ENCODE data around the gene LIME1.

The LIME1 gene

GRCh38 chr20:63750807-63751470 is 14.5 kb downstream of the LIME1 start:
- no peak for TF ChIP-seq CTCF (IDR thresholded peaks at IDR 0.05)

GRCh38 chr20:63751471-63752271 is 15.2 kb downstream of the LIME1 start:
- TF ChIP-seq CTCF (IDR thresholded peaks at IDR 0.05), result no peak

GRCh38 chr20:63752411-63753101 is 16.1 kb downstream of the LIME1 start:
- no peak for TF ChIP-seq CTCF (IDR thresholded peaks at IDR 0.05)

GRCh38 chr20:63753381-63753780 is 16.9 kb downstream of the LIME1 start:
- TF ChIP-seq CTCF (IDR thresholded peaks at IDR 0.05), result no peak

GRCh38 chr20:63754008-63754407 is 17.5 kb downstream of the LIME1 start:
- no peak for TF ChIP-seq CTCF (IDR thresholded peaks at IDR 0.05)

- TF ChIP-seq CTCF (IDR thresholded peaks at IDR 0.05), result no peak
Observed at GRCh38 chr20:63755933-63756647, 19.6 kb downstream of the LIME1 start.

GRCh38 chr20:63756648-63756991 is 20.2 kb downstream of the LIME1 start:
- no peak for TF ChIP-seq CTCF (IDR thresholded peaks at IDR 0.05)

Data from LNCAP (cell line).